Panc1 (cell line): Measurements from ENCODE around the gene TLCD2. TPM values are rescaled to one million over a fixed set of nuclear protein-coding genes. Genes with fewer than 3 reads are reported as not detected.

Experiments
- ATAC-seq: fragments of 200-7000 bp; cut with Tn5 transposase; 2 replicates; pipeline ENCODE4 v1.9.1; 2020; ENCODE audit warnings: mild to moderate bottlenecking, moderate library complexity
- BruUV-seq: library from RNA; stranded (reverse); fragments of 400-500 nt; replicated peaks from 2 replicates; lab custom pipeline; 2021; lab: Mats Ljungman, UMichigan
- CTCF ChIA-PET: fragments of 300-600 bp; sonication (Branson Sonifier 250); formaldehyde crosslinking; loops from one replicate; lab custom pipeline; 2022; ENCODE audit warnings: antibody characterized with exemption; lab: Charles Lee
- POLR2A ChIA-PET: fragments of 300-600 bp; sonication (Branson Sonifier 250); formaldehyde crosslinking; loops from one replicate; lab custom pipeline; 2022; ENCODE audit warnings: antibody characterized with exemption; lab: Charles Lee
- DNase-seq: peaks from one replicate; pipeline ENCODE4 v3.0.0-alpha.2; 2010; ENCODE audit warnings: low read depth, low spot score
- H3K27ac ChIP-seq: 2 replicates; pipeline ENCODE4 v1.5.1; 2011; ENCODE audit warnings: mild to moderate bottlenecking, low read length, inconsistent platforms
- H3K27me3 ChIP-seq: fragments of 200-500 bp; sonication (Bioruptor generic); 2 replicates; pipeline ENCODE4 v1.6.0; 2014; ENCODE audit warnings: low read length, inconsistent platforms; ENCODE audit not compliant: control insufficient read depth, insufficient read depth
- H3K36me3 ChIP-seq: fragments of 200-500 bp; sonication (Bioruptor generic); 2 replicates; pipeline ENCODE4 v1.5.1; 2014; ENCODE audit warnings: inconsistent platforms, mild to moderate bottlenecking, low read length, moderate library complexity; ENCODE audit not compliant: control insufficient read depth, insufficient read depth
- H3K4me1 ChIP-seq: 2 replicates; pipeline ENCODE4 v1.5.1; 2011; ENCODE audit warnings: inconsistent platforms, mild to moderate bottlenecking, low read length, moderate library complexity; ENCODE audit not compliant: control insufficient read depth, insufficient read depth
- H3K4me3 ChIP-seq, 2 experiments: 2 replicates each; pipeline ENCODE4 v1.5.1; 2011 to 2012; ENCODE audit warnings: low read depth in 2 of 2, low read length in 2 of 2, mild to moderate bottlenecking in 2 of 2, inconsistent platforms in 1 of 2, moderate library complexity in 1 of 2
- H3K9me3 ChIP-seq: fragments of 200-500 bp; sonication (Bioruptor generic); 2 replicates; pipeline ENCODE4 v1.5.1; 2014; ENCODE audit warnings: low read depth, mild to moderate bottlenecking, inconsistent platforms, low read length, moderate library complexity; ENCODE audit not compliant: control insufficient read depth, insufficient read depth
- CTCF ChIP-seq: fragments of 450-650 bp; IDR thresholded peaks from 2 replicates; pipeline ENCODE4 v1.5.1; 2017; ENCODE audit warnings: mild to moderate bottlenecking
- POLR2AphosphoS5 ChIP-seq: IDR thresholded peaks from 2 replicates; pipeline ENCODE4 v1.6.1; 2012; ENCODE audit warnings: mild to moderate bottlenecking, low read depth, low read length, moderate library complexity
- REST ChIP-seq, 2 experiments: IDR thresholded peaks; 2 replicates each; pipeline ENCODE4 v1.6.1; 2011 to 2012; ENCODE audit warnings: low read depth in 2 of 2, control low read depth in 1 of 2, low read length in 1 of 2, mild to moderate bottlenecking in 1 of 2, moderate library complexity in 1 of 2; ENCODE audit not compliant: insufficient read depth in 1 of 2
- SIN3A ChIP-seq: IDR thresholded peaks from 2 replicates; pipeline ENCODE4 v1.6.1; 2012; ENCODE audit warnings: low read depth, mild to moderate bottlenecking, low read length, moderate library complexity, borderline replicate concordance; ENCODE audit not compliant: insufficient read depth
- TCF7L2 ChIP-seq: IDR thresholded peaks from 2 replicates; pipeline ENCODE4 v1.6.1; 2011; ENCODE audit warnings: mild to moderate bottlenecking, low read depth, low read length, inconsistent platforms
- in situ Hi-C: cut with HindIII; loops from 2 replicates; pipeline ENCODE4 v1.10.0; 2016; ENCODE audit warnings: low sequenced_read_pairs, low pct_unique_long_range_greater_than_20kb
- intact Hi-C: fragments of 100-400 bp; cut with micrococcal nuclease; formaldehyde crosslinking; loops from one replicate; pipeline ENCODE4 v1.10.0; 2022; ENCODE audit not compliant: unreplicated experiment
- total RNA-seq: library from RNA; stranded (reverse); gene quantifications from one replicate; pipeline ENCODE4 v1.2.1, GENCODE V29; 2021; ENCODE audit not compliant: unreplicated experiment

Gene TLCD2
- total RNA-seq, 1 experiment from 2014 or later = 7.0 TPM

- TF ChIP-seq CTCF (no peak), SIN3A (no peak), REST (IDR thresholded peaks at IDR 0.05; ENCODE audit: insufficient read depth in 1 of 2, low read depth in 2 of 2, low read length in 1 of 2) (no peak), POLR2AphosphoS5 (no peak), TCF7L2 (no peak)
- in situ Hi-C loops (no loop called here), intact Hi-C loops (no loop called here)
- no peak for ATAC-seq
- Histone ChIP-seq H3K36me3 (no peaks in the 10 kb centered on the region), H3K4me3 (no peak overlapping the region), H3K4me1 (peaks cover 3% of the 10 kb centered on the region; the same call in 1 of the 2 replicates), H3K9me3 (no peaks in the 10 kb centered on the region), H3K27me3 (no peaks in the 10 kb centered on the region), H3K27ac (no peak overlapping the region)
- CTCF ChIA-PET = no interaction called here
- POLR2A ChIA-PET = no interaction called here
- DNase-seq = no peak
- no TSS peak for BruUV-seq
Measured at GRCh38 chr17:1727876-1728630, 17.9 kb upstream of the TLCD2 start.

- in situ Hi-C loops (no loop called here), intact Hi-C loops (no loop called here)
- DNase-seq (no peak), ATAC-seq (no peak)
- no peak for TF ChIP-seq SIN3A
- TF ChIP-seq POLR2AphosphoS5 = no peak
- no peak for TF ChIP-seq REST (IDR thresholded peaks at IDR 0.05; ENCODE audit: insufficient read depth in 1 of 2, low read depth in 2 of 2, low read length in 1 of 2)
- POLR2A ChIA-PET = no interaction called here
- H3K4me3 ChIP-seq = no peak overlapping the region
- no peak overlapping the region for H3K27ac ChIP-seq
- H3K4me1 ChIP-seq = peaks cover 3% of the 10 kb centered on the region
- no peaks in the 10 kb centered on the region for H3K27me3 ChIP-seq
- no TSS peak for BruUV-seq
- no peaks in the 10 kb centered on the region for H3K36me3 ChIP-seq
- CTCF ChIA-PET = no interaction called here
- H3K9me3 ChIP-seq = no peaks in the 10 kb centered on the region
Measured at GRCh38 chr17:1727258-1727789, 17.1 kb upstream of the TLCD2 start.
